ENCODE data around the gene OXNAD1. TPM values are rescaled to one million over a fixed set of nuclear protein-coding genes. Genes with fewer than 3 reads are reported as not detected.

Gene OXNAD1
- total and polyA plus RNA-seq, 2 of the 13 experiments (the other 11 are each of a cell fraction or from before 2014, with no cell fraction given): 9.9 to 18.8 TPM

- TF ChIP-seq KLF16 (CRISPR knock-in tag; IDR thresholded peaks at IDR 0.05) (no peak), HHEX (CRISPR knock-in tag; IDR thresholded peaks at IDR 0.05) (no peak), ZNF510 (CRISPR knock-in tag; IDR thresholded peaks at IDR 0.05; ENCODE audit: low read depth) (no peak), JUN (CRISPR knock-in tag; IDR thresholded peaks at IDR 0.05) (no peak), NFYC (CRISPR knock-in tag; IDR thresholded peaks at IDR 0.05) (no peak), ZNF558 (CRISPR knock-in tag; IDR thresholded peaks at IDR 0.05; ENCODE audit: borderline replicate concordance) (no peak), ZNF616 (CRISPR knock-in tag; IDR thresholded peaks at IDR 0.05; ENCODE audit: low read depth) (no peak), ZSCAN20 (CRISPR knock-in tag; IDR thresholded peaks at IDR 0.05; ENCODE audit: borderline replicate concordance) (no peak), IKZF4 (CRISPR knock-in tag; IDR thresholded peaks at IDR 0.05; ENCODE audit: borderline replicate concordance, low read depth, not compliant biosample characterization) (no peak), IKZF5 (CRISPR knock-in tag; IDR thresholded peaks at IDR 0.05) (0 out of 2 replicates have a peak, but pooled peaks have one; percentile 25), DR1 (CRISPR knock-in tag; IDR thresholded peaks at IDR 0.05) (no peak), SMAD3 (CRISPR knock-in tag; IDR thresholded peaks at IDR 0.05) (0 out of 2 replicates have a peak, but pooled peaks have one; percentile 39), SRF (IDR thresholded peaks at IDR 0.05; ENCODE audit: low read depth, low read length) (peak; percentile 83), ZNF451 (CRISPR knock-in tag; IDR thresholded peaks at IDR 0.05) (no peak), ZNF264 (CRISPR knock-in tag; IDR thresholded peaks at IDR 0.05) (0 out of 2 replicates have a peak, but pooled peaks have one; percentile 26), TBL1XR1 (IDR thresholded peaks at IDR 0.05; ENCODE audit: borderline replicate concordance, low read length, partially characterized antibody) (no peak), CBX5 (CRISPR knock-in tag; IDR thresholded peaks at IDR 0.05; ENCODE audit: borderline replicate concordance) (no peak), THYN1 (CRISPR knock-in tag; IDR thresholded peaks at IDR 0.05; ENCODE audit: borderline replicate concordance, low read depth) (no peak), ZSCAN9 (CRISPR knock-in tag; IDR thresholded peaks at IDR 0.05; ENCODE audit: borderline replicate concordance) (no peak), ZNF570 (CRISPR knock-in tag; IDR thresholded peaks at IDR 0.05; ENCODE audit: borderline replicate concordance) (no peak), ATF1 (CRISPR knock-in tag; IDR thresholded peaks at IDR 0.05) (no peak)
- TF ChIP-seq, protein P1, sequence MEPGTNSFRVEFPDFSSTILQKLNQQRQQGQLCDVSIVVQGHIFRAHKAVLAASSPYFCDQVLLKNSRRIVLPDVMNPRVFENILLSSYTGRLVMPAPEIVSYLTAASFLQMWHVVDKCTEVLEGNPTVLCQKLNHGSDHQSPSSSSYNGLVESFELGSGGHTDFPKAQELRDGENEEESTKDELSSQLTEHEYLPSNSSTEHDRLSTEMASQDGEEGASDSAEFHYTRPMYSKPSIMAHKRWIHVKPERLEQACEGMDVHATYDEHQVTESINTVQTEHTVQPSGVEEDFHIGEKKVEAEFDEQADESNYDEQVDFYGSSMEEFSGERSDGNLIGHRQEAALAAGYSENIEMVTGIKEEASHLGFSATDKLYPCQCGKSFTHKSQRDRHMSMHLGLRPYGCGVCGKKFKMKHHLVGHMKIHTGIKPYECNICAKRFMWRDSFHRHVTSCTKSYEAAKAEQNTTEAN (CRISPR knock-in tag; conservative IDR thresholded peaks at IDR 0.05): no peak
- TF ChIP-seq, protein P2, sequence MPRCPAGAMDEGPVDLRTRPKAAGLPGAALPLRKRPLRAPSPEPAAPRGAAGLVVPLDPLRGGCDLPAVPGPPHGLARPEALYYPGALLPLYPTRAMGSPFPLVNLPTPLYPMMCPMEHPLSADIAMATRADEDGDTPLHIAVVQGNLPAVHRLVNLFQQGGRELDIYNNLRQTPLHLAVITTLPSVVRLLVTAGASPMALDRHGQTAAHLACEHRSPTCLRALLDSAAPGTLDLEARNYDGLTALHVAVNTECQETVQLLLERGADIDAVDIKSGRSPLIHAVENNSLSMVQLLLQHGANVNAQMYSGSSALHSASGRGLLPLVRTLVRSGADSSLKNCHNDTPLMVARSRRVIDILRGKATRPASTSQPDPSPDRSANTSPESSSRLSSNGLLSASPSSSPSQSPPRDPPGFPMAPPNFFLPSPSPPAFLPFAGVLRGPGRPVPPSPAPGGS (CRISPR knock-in tag; IDR thresholded peaks at IDR 0.05): no peak
- TF ChIP-seq, protein P3, sequence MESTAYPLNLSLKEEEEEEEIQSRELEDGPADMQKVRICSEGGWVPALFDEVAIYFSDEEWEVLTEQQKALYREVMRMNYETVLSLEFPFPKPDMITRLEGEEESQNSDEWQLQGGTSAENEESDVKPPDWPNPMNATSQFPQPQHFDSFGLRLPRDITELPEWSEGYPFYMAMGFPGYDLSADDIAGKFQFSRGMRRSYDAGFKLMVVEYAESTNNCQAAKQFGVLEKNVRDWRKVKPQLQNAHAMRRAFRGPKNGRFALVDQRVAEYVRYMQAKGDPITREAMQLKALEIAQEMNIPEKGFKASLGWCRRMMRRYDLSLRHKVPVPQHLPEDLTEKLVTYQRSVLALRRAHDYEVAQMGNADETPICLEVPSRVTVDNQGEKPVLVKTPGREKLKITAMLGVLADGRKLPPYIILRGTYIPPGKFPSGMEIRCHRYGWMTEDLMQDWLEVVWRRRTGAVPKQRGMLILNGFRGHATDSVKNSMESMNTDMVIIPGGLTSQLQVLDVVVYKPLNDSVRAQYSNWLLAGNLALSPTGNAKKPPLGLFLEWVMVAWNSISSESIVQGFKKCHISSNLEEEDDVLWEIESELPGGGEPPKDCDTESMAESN (CRISPR knock-in tag; conservative IDR thresholded peaks at IDR 0.05): no peak
Observed at GRCh38 chr3:16252243-16252978, 12.6 kb upstream of the OXNAD1 start (continued).

All from HepG2 (cell line).